G401 (cell line): Measurements from ENCODE around the gene RFC2. TPM values are rescaled to one million over a fixed set of nuclear protein-coding genes. Genes with fewer than 3 reads are reported as not detected.
"Not testable (repeated sequence)": the region's sequence is repeated elsewhere in the genome, so short reads cannot be mapped to it uniquely, and the experiment has no call there.

ENCODE experiments used
- DNase-seq: peaks from one replicate; pipeline ENCODE4 v3.0.0-alpha.2; 2015; ENCODE audit warnings: low spot score
- in situ Hi-C: cut with HindIII; loops from 2 replicates; pipeline ENCODE4 v1.10.0; 2016; ENCODE audit warnings: low sequenced_read_pairs, mixed read lengths
- total RNA-seq: library from RNA; depleted of rRNA; stranded (reverse); fragments of >200 nt; shearing (Covaris generic); gene quantifications from 2 replicates; pipeline ENCODE4 v1.2.3, GENCODE V29; 2014

The RFC2 gene
- total RNA-seq, 1 experiment from 2014 or later: 40.6 TPM

DNA sequence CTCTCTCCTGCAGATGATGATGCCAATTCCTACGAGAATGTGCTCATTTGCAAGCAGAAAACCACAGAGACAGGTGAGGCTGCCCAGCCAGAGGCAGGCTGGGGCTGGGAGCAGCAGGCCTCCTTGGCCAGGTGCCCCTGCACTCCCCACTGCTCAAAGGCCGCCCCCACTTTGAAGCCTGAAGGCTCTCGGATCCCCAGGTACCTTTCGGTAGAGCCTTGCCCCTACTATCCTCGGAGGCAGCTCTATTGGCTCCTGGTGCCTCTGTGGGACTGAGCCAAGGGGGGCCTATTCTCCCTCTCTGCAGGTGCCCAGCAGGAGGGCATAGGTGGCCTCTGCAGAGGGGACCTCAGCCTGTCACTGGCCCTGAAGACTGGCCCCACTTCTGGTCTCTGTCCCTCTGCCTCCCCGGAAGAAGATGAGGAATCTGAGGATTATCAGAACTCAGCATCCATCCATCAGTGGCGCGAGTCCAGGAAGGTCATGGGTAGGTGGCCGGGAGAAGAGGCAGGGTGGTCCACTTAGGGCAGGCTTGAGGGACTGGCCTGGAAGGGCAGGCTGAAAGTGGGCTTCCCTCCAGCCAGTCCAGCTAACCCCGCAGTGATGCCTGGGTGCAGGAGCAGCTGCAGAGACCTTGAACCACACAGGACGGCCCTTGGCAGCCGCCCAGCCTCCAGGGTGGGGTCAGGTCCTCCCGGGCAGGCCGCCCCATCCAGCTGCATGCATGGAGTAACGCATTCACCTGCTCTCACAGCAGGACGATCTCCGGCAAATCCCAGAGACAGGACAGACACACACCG, 30.3 kb downstream of the RFC2 start:
- DNase-seq: no peak
- in situ Hi-C loops: no loop called here

DNA sequence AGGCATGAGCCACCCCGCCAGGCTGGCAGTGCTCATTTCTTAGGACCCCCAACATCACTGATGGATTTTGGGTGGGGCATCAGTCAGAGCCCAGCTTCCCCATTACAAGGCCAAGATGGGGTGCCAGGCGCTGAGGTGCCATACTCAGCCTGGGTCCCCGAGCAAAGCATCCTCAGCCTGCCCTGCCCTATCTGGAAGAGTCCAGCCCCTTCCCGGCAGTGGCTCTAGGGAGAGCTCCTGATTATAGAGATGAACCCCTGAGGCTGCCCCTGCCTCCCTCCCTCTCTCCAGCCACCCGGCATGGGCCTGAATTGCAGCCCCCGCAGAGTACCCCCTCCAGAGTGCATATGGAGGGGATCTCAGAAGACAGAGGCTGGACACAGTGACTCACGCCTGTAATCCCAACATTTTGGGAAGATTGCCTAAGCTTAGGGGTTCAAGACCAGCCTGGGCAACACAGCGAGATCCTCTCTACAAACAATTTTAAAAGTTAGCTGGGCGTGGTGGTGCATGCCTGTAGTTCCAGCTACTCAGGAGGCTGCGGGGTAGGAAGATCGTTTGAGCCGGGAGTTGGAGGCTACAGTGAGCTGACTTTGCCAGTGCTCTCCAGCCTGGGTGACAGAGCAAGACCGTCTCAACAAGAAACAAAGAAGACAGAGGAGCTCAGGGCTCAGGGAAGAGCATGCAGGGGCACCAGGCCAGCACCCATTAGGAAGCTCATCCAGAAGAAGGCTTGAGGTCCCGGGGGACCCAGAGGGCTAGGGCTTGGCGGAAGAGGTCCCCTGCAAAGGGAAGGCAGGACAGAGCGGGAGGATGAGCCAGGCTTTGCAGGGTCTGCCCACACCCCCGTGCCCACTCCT, 31.1 kb downstream of the RFC2 start:
- in situ Hi-C loops: no loop called here
- DNase-seq: no peak

DNA sequence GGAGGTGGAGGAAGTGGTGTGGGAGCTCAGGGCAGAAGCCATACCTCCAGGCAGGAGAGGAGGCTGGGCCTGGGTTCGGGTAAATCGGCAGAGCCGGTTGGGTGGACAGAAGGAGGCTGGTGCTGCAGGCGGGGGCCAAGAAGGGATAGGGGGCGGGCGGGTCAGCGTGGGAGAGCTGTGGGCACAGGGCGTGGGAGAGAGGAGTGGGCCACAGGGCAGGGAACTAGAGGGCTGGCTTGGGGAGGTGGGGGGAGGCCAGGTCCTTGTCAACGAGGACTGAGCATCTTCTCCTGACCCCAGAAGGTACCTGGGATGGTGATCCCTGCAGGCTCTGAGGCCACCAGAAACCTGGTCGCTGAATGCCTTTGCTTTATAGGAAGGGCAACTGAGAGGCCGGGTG, 32.5 kb downstream of the RFC2 start:
- DNase-seq: no peak
- in situ Hi-C loops: no loop called here

DNA sequence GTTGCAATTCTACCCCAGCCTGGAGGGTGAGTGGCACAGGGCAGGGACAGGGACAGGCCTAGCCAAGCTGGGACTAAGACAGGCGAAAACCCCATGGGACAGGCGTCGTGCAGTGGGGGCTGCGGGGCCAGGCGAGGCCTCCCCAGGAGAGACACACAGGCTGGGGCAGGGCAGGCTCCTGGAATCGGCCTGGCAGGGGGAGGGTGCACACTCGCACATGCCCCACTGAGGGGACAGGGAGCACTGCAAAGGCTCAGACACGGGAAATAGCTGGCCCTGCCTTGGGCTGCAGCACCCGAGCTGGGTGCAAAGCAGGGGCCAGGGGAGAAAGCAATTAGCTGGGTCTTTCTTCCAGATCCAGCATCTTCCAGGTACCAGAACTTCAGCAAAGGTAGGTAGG, 34.0 kb downstream of the RFC2 start:
- DNase-seq: no peak
- in situ Hi-C loops: no loop called here

DNA sequence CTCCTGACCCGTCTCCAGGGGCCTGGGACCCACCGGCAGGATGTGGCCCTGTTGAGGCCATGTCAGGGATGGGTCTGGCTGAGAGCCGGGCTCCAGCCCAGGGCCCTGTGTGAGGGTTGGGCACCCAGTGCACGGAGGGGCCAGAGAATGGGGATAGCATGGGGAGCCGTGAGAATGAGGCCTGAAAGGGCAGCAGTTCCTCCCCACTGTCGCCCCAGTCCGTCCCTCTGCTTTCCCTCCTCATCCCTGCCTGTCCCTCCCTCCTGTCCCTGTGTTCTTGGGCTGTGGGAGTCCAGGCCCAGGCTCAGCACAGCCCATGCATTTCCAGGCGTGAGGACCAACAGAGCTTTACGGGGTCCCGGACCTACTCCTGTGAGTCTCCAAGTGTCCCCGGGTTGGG, 34.8 kb downstream of the RFC2 start:
- in situ Hi-C loops: no loop called here
- no peak for DNase-seq

DNA sequence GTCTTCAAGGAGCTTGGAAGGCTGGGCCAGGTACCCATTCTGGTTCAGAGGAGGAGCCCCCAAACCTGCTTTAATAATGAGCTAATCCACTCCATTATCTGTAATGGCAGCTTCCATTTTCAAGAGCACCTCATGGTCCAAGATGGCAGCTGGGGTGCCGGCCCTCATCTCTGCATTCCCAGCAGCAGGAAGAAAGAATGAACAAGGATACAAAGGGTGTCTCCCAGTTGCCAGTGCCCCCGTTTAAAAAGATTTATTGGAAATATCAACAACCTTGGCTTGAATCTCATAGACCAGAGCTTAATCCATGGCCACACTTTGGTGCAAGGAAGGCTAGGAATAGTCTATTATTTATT, 35.9 kb downstream of the RFC2 start:
- no peak for DNase-seq
- in situ Hi-C loops: no loop called here

DNA sequence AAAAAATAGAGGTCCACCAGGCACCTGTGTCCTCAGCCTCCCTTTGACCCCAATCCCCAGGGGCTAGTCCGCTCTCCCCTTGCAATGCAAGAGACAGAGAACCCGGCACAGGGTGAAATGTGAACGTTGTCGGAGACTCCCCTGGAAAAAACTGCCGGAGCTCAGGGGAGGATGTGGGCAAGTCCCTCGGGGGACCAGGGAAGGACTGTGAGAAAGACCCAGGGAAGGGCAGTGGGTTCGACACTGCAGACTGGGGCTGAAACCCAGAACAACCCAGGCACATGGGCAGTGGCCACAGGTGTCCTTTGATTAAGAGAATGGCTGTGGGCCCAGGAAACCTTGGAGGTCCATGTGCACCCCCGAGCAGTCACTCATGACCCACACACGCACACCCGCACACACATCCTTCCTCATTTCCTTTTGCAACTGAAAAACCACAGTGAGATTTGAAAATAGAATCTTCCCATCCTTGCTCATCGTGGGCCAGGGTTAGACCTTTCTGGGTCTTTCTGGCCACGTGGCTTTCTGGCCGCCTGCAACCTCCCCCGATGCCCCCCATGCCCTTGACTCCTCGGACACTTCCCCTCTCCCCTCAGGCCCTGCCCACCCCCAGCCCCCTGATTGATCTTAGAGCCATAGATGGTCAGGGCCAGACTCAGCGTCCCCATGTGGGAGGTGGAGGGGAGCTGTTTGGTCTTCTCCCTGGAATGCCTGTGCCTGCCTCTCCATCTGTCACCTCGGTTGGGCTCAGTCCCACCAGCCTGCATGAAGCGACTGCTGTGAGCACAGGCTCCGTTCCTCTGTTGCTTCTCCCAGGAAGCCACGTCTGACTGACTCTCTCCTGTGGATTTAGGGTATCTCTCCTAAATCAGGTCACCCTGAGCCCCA, 36.5 kb downstream of the RFC2 start:
- DNase-seq: no peak
- in situ Hi-C loops: no loop called here

DNA sequence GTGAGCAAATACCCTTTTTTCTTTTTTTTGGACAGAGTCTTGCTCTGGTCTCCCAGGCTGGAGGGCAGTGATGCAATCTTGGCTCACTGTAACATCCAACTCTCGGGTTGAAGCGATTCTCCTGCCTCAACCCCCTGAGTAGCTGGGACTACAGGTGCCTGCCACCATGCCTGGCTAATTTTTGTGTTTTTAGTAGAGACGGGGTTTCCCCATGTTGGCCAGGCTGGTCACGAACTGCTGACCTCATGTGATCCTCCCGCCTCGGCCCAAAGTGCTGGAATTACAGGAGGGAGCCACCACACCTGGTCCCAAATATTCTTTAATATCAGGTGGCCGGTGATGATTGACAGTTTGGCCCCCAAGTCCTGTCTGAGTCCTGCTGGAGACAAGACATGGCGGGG, 37.8 kb downstream of the RFC2 start:
- in situ Hi-C loops: no loop called here
- DNase-seq: no peak

DNA sequence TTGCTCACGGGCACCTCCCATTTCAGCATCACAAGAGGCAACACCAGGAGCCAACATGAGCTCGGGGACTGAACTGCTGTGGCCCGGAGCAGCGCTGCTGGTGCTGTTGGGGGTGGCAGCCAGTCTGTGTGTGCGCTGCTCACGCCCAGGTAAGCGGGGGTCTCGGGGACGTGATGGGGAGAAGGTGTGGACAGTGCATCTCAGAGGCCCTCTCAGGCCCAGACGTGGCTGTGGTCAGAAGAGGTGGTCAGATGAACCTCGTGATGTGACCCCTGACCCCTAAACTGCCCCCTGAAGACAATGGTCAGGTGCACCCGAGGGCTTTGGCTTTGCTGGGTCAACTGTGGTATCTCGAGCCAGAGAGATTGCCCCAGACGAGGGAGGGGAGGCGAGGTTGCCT, 38.3 kb downstream of the RFC2 start:
- no peak for DNase-seq
- in situ Hi-C loops: no loop called here

DNA sequence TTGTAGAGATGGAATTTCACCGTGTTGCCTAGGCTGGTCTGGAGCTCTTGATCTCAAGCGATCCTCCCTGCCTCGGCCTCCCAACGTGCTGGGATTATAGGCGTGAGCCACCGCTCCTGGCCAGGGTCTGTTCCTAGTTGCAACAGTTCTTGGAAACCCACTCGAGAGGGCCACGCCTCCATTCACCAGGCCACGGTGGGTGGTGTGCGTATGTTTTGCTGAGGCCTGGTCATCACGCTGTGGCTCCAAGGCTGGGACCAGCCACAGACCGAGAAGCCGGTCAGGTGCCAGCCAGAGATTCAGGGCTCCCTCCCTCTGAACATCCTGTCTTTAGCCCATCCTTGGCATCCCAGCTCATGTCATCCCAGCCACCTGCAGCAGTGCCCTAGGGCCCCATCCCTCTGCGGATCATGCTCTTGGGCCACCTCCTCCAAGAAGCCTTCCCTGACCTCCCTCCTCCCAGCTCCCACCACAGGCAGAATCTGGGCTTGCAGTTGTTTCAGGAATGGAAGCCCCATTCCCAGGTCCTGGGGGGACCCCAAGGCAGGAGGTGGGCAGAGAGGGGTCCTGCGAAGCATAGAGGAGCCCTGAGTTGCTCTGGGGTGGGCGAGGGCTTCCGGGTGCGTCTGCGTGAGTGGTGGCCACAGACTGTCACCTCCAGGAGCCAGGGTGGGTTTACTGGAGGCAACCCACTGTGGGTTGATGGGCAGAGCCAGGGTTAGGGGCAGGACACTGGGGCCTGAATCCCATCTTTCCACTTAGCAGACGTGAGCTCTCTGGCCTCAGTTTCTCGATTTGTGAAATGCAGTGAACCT, 39.2 kb downstream of the RFC2 start:
- DNase-seq: no peak
- in situ Hi-C loops: no loop called here

DNA sequence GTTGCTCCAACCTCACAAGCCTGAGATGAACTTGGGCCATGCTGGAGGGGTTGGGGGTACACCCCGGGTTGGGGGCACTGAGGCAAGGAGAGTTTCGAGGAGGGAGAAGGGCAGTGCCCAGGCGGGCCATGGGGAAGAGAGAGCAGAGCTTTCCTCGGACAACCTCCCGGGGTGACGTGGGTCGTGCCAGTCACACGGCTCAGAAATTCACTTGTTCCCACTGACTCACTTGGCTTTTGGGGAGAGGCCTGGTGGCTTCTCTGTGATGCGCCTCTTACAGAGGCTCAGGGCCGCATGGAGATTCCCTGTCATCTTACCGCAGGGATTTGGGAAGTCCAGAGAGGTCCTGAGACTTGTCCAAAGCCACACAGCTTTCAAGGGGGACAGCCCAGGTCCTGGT, 41.5 kb downstream of the RFC2 start:
- DNase-seq: no peak
- in situ Hi-C loops: no loop called here

DNA sequence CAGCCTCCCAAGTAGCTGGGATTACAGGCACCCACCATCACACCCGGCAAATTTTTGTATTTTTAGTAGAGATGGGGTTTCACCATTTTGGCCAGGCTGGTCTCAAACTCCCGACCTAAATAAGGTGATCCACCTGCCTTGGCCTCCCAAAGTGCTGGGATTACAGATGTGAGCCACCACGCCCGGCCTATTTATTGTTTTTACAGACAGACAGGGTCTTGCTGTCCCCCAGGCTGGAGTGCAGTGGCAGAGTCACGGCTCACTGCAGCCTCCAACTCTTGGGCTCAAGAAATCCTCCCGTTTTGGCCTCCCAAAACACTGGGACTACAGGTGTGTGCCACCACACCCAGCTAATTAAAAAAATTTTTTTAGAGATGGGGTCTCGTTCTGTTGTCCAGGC, 46.0 kb downstream of the RFC2 start:
- in situ Hi-C loops: not testable (repeated sequence)

DNA sequence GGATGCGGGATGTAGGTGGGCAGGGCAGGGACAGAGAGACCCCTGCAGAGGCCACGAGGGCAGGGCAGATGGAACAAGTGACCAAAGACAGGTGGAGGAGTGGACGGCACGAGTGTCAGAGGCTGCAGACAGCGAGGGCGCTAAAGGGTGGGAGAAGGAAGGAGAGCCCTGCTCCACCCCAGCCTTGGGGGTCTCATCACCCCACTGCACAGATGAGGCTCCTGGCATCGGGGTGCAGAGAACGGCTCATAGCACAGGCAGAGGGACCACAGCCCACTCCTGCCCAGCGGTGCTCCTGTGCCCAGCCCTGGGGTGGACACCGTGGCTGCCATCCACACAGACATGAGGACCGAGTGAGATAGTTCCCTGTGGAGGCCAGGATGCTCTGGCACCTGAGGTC, 46.6 kb downstream of the RFC2 start:
- no peak for DNase-seq
- in situ Hi-C loops: no loop called here

More for the DNA sequence above, 46.0 kb downstream of the RFC2 start:
- not testable (repeated sequence) for DNase-seq

DNA sequence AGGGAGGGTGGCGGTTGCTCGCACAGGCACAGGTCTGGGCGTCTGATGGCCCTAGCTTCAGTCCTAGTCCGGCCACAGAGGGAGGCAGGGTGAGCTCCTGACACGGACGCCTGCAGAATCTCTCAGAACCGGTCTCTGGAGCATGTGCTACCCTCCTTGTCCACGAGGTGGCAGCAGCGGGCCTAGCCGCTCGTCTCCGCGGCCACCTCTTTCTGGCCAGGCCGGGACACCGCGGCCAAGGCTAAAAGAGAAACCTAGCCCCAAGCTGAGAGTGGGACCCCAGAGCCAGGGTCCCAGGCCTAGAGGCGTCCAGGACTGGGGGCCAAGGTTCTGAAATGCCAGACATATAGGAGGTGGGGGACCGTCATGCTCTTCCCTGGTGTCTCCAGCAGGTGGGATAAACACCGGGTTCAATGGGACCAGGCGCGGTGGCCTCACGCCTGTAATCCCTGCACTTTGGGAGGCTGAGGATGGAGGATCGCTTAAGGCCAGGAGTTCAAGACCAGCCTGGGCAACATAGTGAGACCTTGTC, 47.5 kb downstream of the RFC2 start:
- in situ Hi-C loops: no loop called here

DNA sequence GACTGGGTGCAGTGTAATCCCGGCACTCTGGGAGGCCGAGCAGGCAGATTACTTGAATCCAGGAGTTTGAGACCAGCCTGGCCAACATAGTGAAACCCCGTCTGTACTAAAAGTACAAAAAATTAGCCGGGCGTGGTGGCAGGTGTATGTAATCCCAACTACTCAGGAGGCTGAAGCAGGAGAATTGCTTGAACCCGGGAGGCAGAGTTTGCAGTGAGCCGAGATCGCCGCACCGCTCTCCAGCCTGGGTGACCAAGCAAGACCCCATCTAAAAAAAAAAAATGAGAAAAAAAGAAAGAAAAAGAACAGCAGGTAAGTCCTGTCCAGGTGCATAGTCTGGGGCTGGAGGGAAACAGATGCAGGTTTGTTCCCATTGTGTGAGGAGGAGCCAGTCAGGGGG, 48.1 kb downstream of the RFC2 start:
- in situ Hi-C loops: not testable (repeated sequence)

More for the DNA sequence above, 47.5 kb downstream of the RFC2 start:
- peak; percentile 81 for DNase-seq

DNA sequence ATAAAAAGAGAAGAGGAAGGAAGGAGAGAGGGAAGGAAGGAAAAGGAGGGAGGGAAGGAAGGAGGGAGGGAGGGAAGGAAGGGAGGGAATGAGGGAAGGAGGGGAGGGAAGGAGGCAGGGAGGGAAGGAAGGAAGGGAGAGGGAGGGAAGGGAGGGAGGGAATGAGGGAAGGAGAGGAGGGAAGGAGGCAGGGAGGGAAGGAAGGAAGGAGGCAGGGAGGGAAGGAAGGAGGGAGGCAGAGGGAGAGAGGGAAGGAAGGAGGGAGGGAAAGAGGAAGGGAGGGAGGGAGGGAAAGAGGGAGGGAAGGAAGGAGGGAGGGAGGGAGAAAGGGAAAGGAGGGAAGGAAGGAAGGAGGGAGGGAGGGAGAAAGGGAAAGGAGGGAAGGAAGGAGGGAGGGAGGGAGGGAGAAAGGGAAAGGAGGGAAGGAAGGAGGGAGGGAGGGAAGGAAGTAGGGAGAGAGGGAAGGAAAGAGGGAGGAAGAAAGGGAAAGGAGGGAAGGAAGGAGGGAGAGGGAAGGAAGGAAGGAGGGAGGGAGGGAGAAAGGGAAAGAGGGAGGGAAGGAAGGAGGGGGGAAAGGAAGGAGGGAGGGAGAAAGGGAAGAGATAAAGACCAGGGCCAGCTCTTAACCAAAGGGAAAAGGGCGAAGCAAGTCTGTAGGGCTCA, 50.1 kb downstream of the RFC2 start:
- in situ Hi-C loops: no loop called here
- DNase-seq: no peak

More for the DNA sequence above, 48.1 kb downstream of the RFC2 start:
- not testable (repeated sequence) for DNase-seq

DNA sequence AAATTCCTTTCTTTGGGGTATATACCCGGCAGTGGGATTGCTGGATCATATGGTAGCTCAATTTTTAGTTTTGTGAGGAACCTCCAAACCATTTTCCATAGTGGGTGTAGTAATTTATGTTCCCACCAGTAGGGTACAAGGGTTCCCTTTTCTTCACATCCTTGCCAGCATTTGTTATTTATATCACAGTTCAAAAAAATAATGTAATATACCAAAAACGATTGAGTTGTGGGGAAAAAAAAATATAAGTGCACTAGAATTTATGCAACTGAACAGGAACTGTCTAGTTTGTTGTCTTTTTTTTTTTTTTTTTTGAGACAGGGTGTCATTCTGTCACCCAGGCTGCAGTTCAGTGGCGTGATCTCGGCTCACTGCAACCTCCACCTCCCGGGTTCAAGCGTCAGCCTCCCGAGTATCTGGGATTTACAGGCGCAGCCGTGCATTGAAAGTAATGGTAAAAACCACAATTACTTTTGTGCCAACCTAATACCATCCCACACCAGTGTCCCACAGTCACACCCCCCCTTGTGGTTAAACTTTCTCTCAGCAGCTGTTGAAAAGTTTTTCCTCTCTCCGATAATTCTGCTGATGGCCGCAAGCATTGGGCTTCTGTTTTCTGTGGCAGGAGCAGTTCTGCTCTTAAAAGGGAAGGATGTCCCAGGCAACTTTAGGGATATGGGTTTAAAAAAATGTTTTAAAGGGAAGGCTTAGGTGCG, 51.2 kb downstream of the RFC2 start:
- in situ Hi-C loops: no loop called here
- DNase-seq: peak; percentile 29
